ENCODE results near the gene AGFG1.

Gene AGFG1

GRCh38 chr2:227608561-227609338 is 136.8 kb downstream of the AGFG1 start:
- H3K4me3 ChIP-seq (ENCODE audit: low read length), result no peak overlapping the region
- no peak for DNase-seq (ENCODE audit: low read depth)
- no peak for TF ChIP-seq CTCF (IDR thresholded peaks at IDR 0.05; ENCODE audit: insufficient read depth, low read depth, low read length, missing control alignments)

GRCh38 chr2:227610123-227610522 is 138.2 kb downstream of the AGFG1 start:
- no peak for TF ChIP-seq CTCF (IDR thresholded peaks at IDR 0.05; ENCODE audit: insufficient read depth, low read depth, low read length, missing control alignments)
- no peak overlapping the region for H3K4me3 ChIP-seq (ENCODE audit: low read length)
- no peak for DNase-seq (ENCODE audit: low read depth)

Data from epithelial cell of esophagus (primary cell).